T-helper 1 cell treated with Interleukin-12 subunit alpha and Interleukin-12 subunit beta and Interleukin-4 antibody, amounts not matched to agents 30 μg/mL and 1 μg/mL, for 36 hours (primary cell): ENCODE data around the gene HPRT1.

Experiments used
- H3K27ac Mint-ChIP-seq: one replicate; pipeline ENCODE4 v1.8.0; 2021; ENCODE audit warnings: mild to moderate bottlenecking, mixed read lengths
- H3K27me3 Mint-ChIP-seq: one replicate; pipeline ENCODE4 v1.8.0; 2021; ENCODE audit warnings: low read depth, mixed read lengths
- H3K36me3 Mint-ChIP-seq: one replicate; pipeline ENCODE4 v1.8.0; 2021; ENCODE audit warnings: low read depth, mixed read lengths
- H3K4me1 Mint-ChIP-seq: one replicate; pipeline ENCODE4 v1.8.0; 2021; ENCODE audit warnings: low read depth, mixed read lengths
- H3K4me3 Mint-ChIP-seq: one replicate; pipeline ENCODE4 v1.8.0; 2021; ENCODE audit warnings: mild to moderate bottlenecking, moderate library complexity, mixed read lengths
- H3K9me3 Mint-ChIP-seq: one replicate; pipeline ENCODE4 v1.8.0; 2021; ENCODE audit warnings: mixed read lengths

HPRT1 gene

DNA sequence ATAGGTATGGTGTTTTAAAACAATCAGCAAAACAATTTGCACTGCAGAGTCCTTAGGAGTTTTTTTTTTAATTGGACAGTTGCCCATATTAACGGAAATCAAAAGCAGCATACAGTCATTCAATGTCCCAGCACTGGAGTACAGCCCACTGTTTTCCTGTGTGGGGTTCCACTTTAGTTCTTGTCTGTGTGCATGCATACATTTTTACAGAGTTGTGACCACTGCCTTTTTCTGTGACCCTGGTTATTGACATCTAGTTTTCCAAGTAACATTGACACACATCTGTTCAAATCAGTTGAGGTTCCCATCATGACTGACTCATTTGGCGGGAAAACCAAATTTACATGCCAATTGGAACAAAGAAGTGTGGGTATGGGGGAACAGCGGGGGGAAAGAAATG is 83.3 kb downstream of the HPRT1 start:
- no peaks in the 10 kb centered on the region for H3K9me3 Mint-ChIP-seq
- no peaks in the 10 kb centered on the region for H3K27me3 Mint-ChIP-seq
- peak overlapping the region; percentile 12 for H3K4me3 Mint-ChIP-seq
- peaks cover 18% of the 10 kb centered on the region for H3K4me1 Mint-ChIP-seq
- H3K27ac Mint-ChIP-seq: no peak overlapping the region
- H3K36me3 Mint-ChIP-seq: peaks cover 5% of the 10 kb centered on the region

DNA sequence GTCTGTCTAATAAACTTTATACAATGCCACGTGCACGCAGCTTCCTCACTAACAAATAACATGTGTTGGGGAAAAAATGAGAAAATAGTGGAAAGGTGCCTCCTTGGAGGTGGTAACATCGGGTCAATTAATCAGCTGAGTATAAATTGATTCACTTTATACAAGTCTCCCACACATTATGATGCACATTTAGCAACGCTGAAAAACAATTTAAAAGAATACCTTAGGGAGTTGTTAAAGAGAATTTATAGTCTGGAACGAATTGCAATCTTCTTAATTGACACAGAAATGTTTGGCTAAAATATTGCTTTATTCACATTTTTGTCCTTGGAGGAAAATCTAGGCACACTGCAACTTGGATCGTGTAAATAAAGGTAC is 84.2 kb downstream of the HPRT1 start:
- H3K27me3 Mint-ChIP-seq: no peaks in the 10 kb centered on the region

DNA sequence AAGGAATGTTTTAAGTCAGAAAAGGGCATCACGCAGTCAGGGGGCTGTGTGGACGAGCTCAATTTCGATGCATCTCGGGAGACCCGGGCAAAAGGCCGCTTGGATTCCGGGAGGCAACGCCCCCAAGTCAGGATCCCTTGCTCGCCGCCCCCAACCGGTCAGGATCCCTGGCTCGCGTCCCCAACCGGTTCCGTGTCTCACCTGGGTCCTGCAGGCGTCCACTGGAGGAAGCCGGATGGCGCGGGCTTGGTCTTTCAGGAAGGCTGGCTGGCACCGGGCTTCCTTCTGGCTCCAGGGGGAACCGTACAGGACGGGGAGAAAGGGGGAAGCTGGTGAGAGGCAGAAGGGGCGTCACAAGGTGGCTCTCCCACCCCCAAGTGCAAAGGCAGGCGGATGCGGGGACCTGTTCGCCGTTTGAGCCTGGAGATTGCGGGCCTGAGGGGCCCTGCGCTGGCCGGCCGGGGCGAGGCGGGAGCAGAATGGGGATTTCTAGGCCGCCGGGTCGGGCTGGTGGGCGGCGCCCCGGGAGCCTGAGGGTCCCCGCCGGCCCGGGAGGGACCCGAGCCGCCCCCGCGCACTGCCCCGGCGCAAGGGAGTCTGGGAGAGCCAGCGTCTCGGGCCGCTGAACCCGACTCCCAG is 84.7 kb downstream of the HPRT1 start:
- Mint-ChIP-seq H3K9me3 (no peaks in the 10 kb centered on the region), H3K4me1 (peaks cover 26% of the 10 kb centered on the region), H3K4me3 (peak overlapping the region; percentile 51), H3K36me3 (peaks cover 6% of the 10 kb centered on the region), H3K27me3 (no peaks in the 10 kb centered on the region), H3K27ac (no peak overlapping the region)

More for the DNA sequence above, 84.2 kb downstream of the HPRT1 start:
- H3K4me1 Mint-ChIP-seq: peaks cover 25% of the 10 kb centered on the region
- H3K36me3 Mint-ChIP-seq: peaks cover 6% of the 10 kb centered on the region
- H3K27ac Mint-ChIP-seq: no peak overlapping the region
- no peak overlapping the region for H3K4me3 Mint-ChIP-seq
- no peaks in the 10 kb centered on the region for H3K9me3 Mint-ChIP-seq

DNA sequence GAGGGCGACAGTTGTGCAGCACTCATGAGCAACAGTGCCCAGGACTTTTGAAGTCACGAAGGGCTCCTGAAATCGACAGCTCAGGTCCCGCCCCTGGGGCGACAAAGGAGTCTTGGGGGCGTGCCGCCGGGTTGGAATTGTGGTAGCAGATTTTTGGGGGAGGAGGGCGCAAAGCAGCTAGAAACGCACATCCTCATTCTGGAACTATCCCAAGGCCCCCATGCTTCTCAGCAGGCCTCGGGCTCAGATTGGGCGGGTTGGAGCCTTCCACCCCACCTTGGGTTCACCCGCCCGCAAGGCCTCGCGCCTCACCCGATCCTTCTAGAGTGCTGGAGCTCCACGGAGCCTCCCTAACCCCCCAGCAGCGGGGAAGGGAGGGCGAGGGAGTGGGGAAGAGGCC is 85.5 kb downstream of the HPRT1 start:
- Mint-ChIP-seq H3K27me3 (no peaks in the 10 kb centered on the region), H3K36me3 (peaks cover 6% of the 10 kb centered on the region), H3K9me3 (no peaks in the 10 kb centered on the region), H3K4me3 (no peak overlapping the region), H3K4me1 (peaks cover 31% of the 10 kb centered on the region), H3K27ac (no peak overlapping the region)

DNA sequence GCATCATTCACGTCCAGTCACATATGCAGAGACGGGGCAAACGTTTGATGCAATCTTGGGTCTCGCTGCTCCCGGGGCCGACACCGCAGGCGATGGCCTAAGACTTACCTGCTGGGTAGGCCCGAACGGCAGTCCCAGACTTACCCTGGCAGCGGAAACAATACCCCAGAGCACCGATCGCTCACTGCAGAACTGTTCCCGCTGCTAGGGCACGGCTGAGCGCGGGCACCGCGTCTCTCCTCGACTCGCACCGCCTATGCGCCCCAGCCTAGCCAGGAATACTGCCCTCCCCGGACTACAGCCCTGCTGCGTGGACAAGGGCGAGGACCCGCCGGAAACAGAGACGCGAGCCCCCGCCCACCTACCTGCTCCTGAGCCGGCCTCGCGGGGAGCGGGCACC is 86.2 kb downstream of the HPRT1 start:
- Mint-ChIP-seq H3K4me1 (peaks cover 32% of the 10 kb centered on the region), H3K9me3 (no peaks in the 10 kb centered on the region), H3K27me3 (no peaks in the 10 kb centered on the region), H3K4me3 (no peak overlapping the region), H3K27ac (no peak overlapping the region), H3K36me3 (peaks cover 6% of the 10 kb centered on the region)

DNA sequence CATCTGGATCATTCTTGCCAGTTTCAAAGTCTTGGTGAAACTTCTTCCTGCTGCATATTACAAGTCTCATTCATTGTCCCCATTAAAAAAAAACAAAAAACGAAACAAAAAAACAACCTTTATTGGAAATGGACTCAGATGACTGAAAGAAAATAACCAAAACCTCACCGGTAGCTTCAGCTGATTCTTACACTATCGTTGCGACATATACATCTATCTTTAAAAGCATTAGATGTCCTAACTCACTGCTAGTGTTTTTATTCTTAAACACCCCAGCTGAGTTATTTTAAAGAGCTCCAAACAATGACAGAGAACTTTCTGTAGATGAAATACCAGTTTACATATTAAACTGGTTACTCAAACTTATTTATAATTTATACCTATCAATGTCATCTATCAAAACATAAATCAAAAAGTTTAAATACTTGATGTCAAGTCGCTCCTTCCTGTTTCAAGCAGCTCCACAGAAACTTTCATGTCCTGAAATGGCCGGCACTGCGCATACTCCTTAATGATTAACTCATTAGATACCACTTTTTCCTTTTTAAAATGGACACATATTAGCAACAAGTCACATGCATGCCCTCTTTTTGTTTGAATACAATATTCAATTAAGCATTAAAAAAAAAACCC is 87.2 kb downstream of the HPRT1 start:
- Mint-ChIP-seq H3K4me3 (no peak overlapping the region), H3K4me1 (peaks cover 32% of the 10 kb centered on the region), H3K9me3 (no peaks in the 10 kb centered on the region), H3K27me3 (no peaks in the 10 kb centered on the region), H3K27ac (no peak overlapping the region), H3K36me3 (peaks cover 6% of the 10 kb centered on the region)

DNA sequence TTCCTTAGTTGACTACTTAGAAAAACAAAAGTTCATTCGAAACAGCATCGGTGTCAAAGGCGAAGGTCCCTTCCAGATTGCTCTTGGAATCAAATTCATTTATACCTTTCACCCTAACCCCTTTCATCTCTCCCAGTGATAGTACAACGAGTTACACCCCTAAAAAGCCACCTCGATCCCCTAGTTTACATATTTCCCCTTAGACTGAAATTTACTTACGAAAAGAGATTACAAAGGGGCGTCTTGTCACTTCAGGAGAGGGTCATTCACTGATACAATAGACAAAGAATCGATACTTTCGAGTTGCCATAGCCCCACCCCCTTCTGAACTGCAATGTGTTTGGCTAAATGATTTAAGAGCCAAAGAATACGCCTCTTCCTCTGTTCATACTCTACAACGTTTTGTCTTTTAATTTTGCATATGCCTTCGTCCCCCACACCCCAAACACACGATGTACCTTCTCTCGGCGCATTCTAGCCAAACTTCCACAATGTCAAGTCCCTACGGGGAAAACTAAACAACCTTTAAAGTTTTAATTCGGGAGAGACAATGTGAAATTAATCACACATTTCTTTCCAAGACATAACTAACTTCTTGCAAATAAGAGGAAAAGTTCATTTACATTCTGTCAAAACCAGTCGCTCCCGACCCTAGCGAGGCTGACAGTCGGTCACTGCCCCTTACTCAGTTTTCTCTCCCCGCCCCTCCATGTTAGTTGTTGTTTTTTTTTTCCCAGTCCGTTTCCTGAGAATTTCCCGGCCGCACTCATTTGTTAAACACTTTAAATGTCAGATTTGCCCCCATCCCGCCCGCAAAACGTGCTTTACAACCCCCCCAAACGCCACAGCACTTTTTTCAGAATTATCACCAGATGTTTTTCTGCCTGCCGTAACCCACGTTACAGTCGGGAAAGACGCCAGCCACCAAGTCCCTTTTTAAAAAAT is 88.6 kb downstream of the HPRT1 start:
- H3K4me3 Mint-ChIP-seq: peak overlapping the region; percentile 98
- H3K4me1 Mint-ChIP-seq: peaks cover 22% of the 10 kb centered on the region
- peaks cover 5% of the 10 kb centered on the region for H3K27me3 Mint-ChIP-seq
- peaks cover 6% of the 10 kb centered on the region for H3K36me3 Mint-ChIP-seq
- peak overlapping the region; percentile 99 for H3K27ac Mint-ChIP-seq
- no peaks in the 10 kb centered on the region for H3K9me3 Mint-ChIP-seq
